CD4-positive, alpha-beta T cell (primary cell): ENCODE measurements around the gene NUB1. TPM values are rescaled to one million over a fixed set of nuclear protein-coding genes. Genes with fewer than 3 reads are reported as not detected.

ENCODE experiments used
- ATAC-seq: fragments of 200-7000 bp; cut with Tn5 transposase; one replicate; pipeline ENCODE4 v1.10.0; 2022; ENCODE audit warnings: mild to moderate bottlenecking; ENCODE audit not compliant: poor library complexity
- CTCF ChIA-PET: fragments of 350-600 bp; sonication (Branson Sonifier 250); formaldehyde crosslinking; loops from one replicate; lab custom pipeline; 2021; ENCODE audit warnings: antibody characterized with exemption, inconsistent platforms; lab: Charles Lee
- POLR2A ChIA-PET: fragments of 350-600 bp; sonication (Branson Sonifier 250); formaldehyde crosslinking; loops from one replicate; lab custom pipeline; 2021; ENCODE audit warnings: antibody characterized with exemption, inconsistent platforms; lab: Charles Lee
- DNase-seq, 14 experiments: peaks; one replicate each; pipeline ENCODE4 v3.0.0-alpha.2; 2013 to 2020; ENCODE audit warnings: mixed read lengths in 2 of 14
- H3K27ac ChIP-seq, 2 donors: one replicate each; pipeline versions ENCODE4 v1.5.1 to v1.7.0; 2013; ENCODE audit warnings: low read length in 2 of 2, low read depth in 1 of 2, mild to moderate bottlenecking in 1 of 2
- H3K27me3 ChIP-seq, 2 experiments: 1 replicate in 1 of 2; 2 replicates in 1 of 2; pipeline versions ENCODE4 v1.6.1 to v1.7.0; 2013; ENCODE audit warnings: low read length in 2 of 2, control low read depth in 1 of 2, mild to moderate bottlenecking in 1 of 2, moderate library complexity in 1 of 2; ENCODE audit not compliant: insufficient read depth in 2 of 2, control insufficient read depth in 1 of 2
- H3K36me3 ChIP-seq: one replicate; pipeline ENCODE4 v1.6.1; 2013; ENCODE audit warnings: low read length, control low read depth; ENCODE audit not compliant: insufficient read depth
- H3K4me1 ChIP-seq: one replicate; pipeline ENCODE4 v1.6.1; 2013; ENCODE audit warnings: low read length, control low read depth; ENCODE audit not compliant: insufficient read depth
- H3K4me3 ChIP-seq: one replicate; pipeline ENCODE4 v1.5.1; 2013; ENCODE audit warnings: mild to moderate bottlenecking, low read length, moderate library complexity
- H3K9me3 ChIP-seq, 2 experiments: 1 replicate in 1 of 2; 2 replicates in 1 of 2; pipeline versions ENCODE4 v1.6.1 to v1.7.0; 2013; ENCODE audit warnings: low read length in 2 of 2, mild to moderate bottlenecking in 2 of 2, control low read depth in 1 of 2, moderate library complexity in 1 of 2; ENCODE audit not compliant: control insufficient read depth in 1 of 2, insufficient read depth in 1 of 2
- H3K27ac Mint-ChIP-seq: one replicate; pipeline ENCODE4 v1.8.0; 2020; ENCODE audit warnings: mixed read lengths
- H3K27me3 Mint-ChIP-seq: one replicate; pipeline ENCODE4 v1.8.0; 2021; ENCODE audit warnings: mixed read lengths
- H3K36me3 Mint-ChIP-seq: one replicate; pipeline ENCODE4 v1.8.0; 2021; ENCODE audit warnings: low read depth, mixed read lengths
- H3K4me1 Mint-ChIP-seq: one replicate; pipeline ENCODE4 v1.8.0; 2021; ENCODE audit warnings: low read depth, mixed read lengths
- H3K4me3 Mint-ChIP-seq: one replicate; pipeline ENCODE4 v1.8.0; 2020; ENCODE audit warnings: mild to moderate bottlenecking, mixed read lengths
- H3K9me3 Mint-ChIP-seq: one replicate; pipeline ENCODE4 v1.8.0; 2020; ENCODE audit warnings: mixed read lengths
- intact Hi-C, 2 experiments: fragments of 100-400 bp; cut with DNase I in 1 of 2; cut with micrococcal nuclease in 1 of 2; formaldehyde crosslinking; loops; one replicate each; pipeline versions ENCODE4 v1.15.1 to v1.9.0; 2023 to 2025; cut with DNase I, micrococcal nuclease
- total RNA-seq, 174 experiments: library from RNA in 2 of 174; stranded (reverse) in 2 of 174; gene quantifications; one replicate each; pipeline ENCODE4 v1.2.3 and lab custom pipeline; 2021 to 2026
- TF ChIP-seq, protein P1 (sequence below): fragments of 200-600 bp; IDR thresholded peaks from one replicate; pipeline ENCODE4 v1.8.0; 2022; ENCODE audit warnings: antibody characterized with exemption, mild to moderate bottlenecking

The NUB1 gene
- total RNA-seq, 2 experiments from 2014 or later = 86.0 to 90.4 TPM

DNA sequence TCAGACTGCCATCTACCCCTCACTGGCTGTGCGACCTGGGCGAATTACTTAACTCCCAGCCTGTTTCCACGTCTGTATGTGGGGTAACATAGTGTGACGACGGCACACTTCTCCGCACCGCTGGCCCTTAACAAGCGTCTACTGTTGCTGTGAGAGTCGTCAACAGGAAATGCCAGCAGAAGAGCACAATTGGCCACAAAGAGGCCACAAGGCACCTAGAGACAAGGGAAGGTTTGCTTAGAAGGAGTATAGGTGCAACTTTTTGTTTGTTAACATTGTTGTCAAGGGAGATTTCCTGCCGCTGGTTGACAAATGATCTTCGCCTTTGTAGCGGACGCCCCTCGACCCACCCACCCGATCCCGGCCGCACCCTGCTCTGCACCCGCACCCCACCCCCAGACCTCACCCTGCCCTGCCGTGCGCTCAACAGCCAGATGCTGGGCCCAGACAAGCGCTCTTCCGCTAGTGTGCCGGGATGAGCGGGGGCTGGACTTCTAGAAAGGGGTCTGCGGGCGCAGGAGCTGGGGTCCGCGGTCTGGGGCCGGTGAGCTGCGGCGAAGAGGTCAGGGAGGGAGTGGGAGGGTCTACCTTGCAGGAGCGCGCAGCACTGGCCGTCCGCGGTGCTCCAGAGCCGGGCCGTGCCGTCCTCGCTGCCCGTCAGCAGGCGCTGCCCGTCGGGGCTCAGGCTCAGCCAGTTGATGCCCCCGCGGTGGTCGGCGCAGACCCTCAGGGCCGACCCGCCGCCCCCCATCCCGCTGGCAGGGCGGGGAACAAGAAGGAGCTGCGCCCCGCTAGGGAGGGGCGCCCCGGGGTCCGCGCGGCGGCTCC is 67.4 kb downstream of the NUB1 start:
- Histone ChIP-seq H3K27ac (peak overlapping the region; percentile 53 to 93), H3K27me3 (peaks cover 22 to 23% of the 10 kb centered on the region in 2 experiments), H3K9me3 (peaks cover 0 to 33% of the 10 kb centered on the region in 2 experiments), H3K4me1 (peaks cover 59% of the 10 kb centered on the region), H3K36me3 (no peaks in the 10 kb centered on the region), H3K4me3 (peak overlapping the region; percentile 65)
- CTCF ChIA-PET = interaction anchor here (0.8 to 1.9 kb wide), 2 partner anchors 39 to 51 kb away, joined by 3 to 6 read pairs; no protein-coding TSS in a partner anchor
- POLR2A ChIA-PET = interaction anchor here (0.7 to 1.5 kb wide), 7 partner anchors 13 to 111 kb away, joined by 3 to 11 read pairs (median 3); partner anchors contain the start of genes CRYGN and RHEB
- Mint-ChIP-seq H3K4me1 (peaks cover 23% of the 10 kb centered on the region), H3K27ac (peak overlapping the region; percentile 79), H3K4me3 (peak overlapping the region; percentile 80), H3K36me3 (peaks cover 4% of the 10 kb centered on the region), H3K9me3 (no peaks in the 10 kb centered on the region), H3K27me3 (peaks cover 33% of the 10 kb centered on the region)
- peak; percentile 84 for ATAC-seq
- intact Hi-C loops = loop anchor here (1.0 to 5.0 kb wide), 6 partner anchors 21 to 42 kb away; no protein-coding TSS in a partner anchor
- TF ChIP-seq, protein P1, sequence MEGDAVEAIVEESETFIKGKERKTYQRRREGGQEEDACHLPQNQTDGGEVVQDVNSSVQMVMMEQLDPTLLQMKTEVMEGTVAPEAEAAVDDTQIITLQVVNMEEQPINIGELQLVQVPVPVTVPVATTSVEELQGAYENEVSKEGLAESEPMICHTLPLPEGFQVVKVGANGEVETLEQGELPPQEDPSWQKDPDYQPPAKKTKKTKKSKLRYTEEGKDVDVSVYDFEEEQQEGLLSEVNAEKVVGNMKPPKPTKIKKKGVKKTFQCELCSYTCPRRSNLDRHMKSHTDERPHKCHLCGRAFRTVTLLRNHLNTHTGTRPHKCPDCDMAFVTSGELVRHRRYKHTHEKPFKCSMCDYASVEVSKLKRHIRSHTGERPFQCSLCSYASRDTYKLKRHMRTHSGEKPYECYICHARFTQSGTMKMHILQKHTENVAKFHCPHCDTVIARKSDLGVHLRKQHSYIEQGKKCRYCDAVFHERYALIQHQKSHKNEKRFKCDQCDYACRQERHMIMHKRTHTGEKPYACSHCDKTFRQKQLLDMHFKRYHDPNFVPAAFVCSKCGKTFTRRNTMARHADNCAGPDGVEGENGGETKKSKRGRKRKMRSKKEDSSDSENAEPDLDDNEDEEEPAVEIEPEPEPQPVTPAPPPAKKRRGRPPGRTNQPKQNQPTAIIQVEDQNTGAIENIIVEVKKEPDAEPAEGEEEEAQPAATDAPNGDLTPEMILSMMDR = no peak
- DNase-seq = peak in 13 of 14 experiments; percentile 27 to 96 (median 67)

DNA sequence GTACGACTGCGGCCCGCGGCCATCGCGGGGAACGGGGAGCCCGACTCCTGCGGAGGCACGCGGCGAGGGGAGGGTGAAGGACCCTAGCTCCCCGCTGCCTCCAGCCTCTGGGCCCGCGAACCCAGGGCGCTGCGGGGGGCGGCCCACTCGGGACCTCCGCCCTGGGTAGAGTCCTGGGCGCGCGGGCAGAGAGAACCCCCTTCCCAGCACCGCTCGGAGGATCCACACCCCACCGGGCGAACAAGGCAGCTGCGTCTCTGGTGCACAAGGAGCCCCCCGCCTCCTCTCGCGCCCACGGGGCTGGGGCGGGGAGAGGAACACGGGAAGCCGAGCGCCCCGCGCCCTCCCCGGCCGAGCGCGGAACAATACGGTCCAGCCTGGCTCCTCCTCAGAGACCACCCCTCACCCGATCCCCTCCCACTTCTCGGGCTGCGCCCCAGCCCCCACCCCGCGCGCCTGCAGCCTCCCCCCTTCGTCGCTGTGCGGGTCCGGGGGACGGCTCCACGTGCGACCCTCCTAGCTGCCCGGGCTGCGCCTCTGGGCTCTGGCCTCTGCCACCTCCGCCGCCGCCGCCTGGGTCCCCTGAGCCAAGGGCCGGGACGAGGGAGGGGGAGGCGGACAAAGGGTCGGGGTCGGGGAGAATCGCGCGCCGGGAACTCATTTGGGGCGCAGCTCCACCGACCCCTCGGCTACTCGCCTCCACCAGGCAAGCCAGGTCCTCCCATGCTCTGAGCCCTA is 68.2 kb downstream of the NUB1 start, which contains the start of gene WDR86:
Gene WDR86, minus strand, starts transcription at position 372 of the 738 bp plus-strand sequence. CDS start 449 bp downstream, outside the sequence.
- Mint-ChIP-seq H3K27ac (peak within 1 kb of the TSS; percentile 79), H3K4me3 (peak within 1 kb of the TSS; percentile 80), H3K27me3 (peaks cover 33% of the 10 kb centered on the region), H3K9me3 (no peaks in the 10 kb centered on the region), H3K4me1 (peaks cover 23% of the 10 kb centered on the region), H3K36me3 (peaks cover 4% of the 10 kb centered on the region)
- ATAC-seq (no peak), DNase-seq (peak in 6 of 14 experiments; percentile 23 to 59 (median 42))
- ChIA-PET CTCF (interaction anchor here (0.6 to 1.9 kb wide), 4 partner anchors 39 to 1055 kb away, joined by 3 to 6 read pairs (median 3); no protein-coding TSS in a partner anchor), POLR2A (interaction anchor here (0.7 to 1.5 kb wide), 7 partner anchors 13 to 110 kb away, joined by 3 to 11 read pairs (median 3); partner anchors contain the start of genes CRYGN and RHEB)
- Histone ChIP-seq H3K27me3 (peaks cover 22 to 23% of the 10 kb centered on the region in 2 experiments), H3K27ac (peak within 1 kb of the TSS; percentile 53 to 73), H3K36me3 (no peaks in the 10 kb centered on the region), H3K9me3 (peaks cover 0 to 33% of the 10 kb centered on the region in 2 experiments), H3K4me1 (peaks cover 51% of the 10 kb centered on the region), H3K4me3 (peak within 1 kb of the TSS; percentile 65)
- TF ChIP-seq, protein P1 = no peak
- intact Hi-C loops = loop anchor here (1.0 to 5.0 kb wide), 4 partner anchors 20 to 43 kb away; no protein-coding TSS in a partner anchor
